DND-41 (cell line): ENCODE measurements around the gene MTX1.

Experiments
- CTCF ChIP-seq: IDR thresholded peaks from 2 replicates; pipeline ENCODE4 v1.5.1; 2012; ENCODE audit warnings: borderline replicate concordance, low read length, moderate library complexity, mild to moderate bottlenecking; ENCODE audit not compliant: poor library complexity, severe bottlenecking; ENCODE audit errors: extremely low read depth
- EZH2 ChIP-seq: IDR thresholded peaks from 3 replicates; pipeline ENCODE4 v1.6.1; 2012; ENCODE audit warnings: borderline replicate concordance, low read depth, mild to moderate bottlenecking, moderate library complexity, low read length, inconsistent platforms; ENCODE audit not compliant: severe bottlenecking

DNA sequence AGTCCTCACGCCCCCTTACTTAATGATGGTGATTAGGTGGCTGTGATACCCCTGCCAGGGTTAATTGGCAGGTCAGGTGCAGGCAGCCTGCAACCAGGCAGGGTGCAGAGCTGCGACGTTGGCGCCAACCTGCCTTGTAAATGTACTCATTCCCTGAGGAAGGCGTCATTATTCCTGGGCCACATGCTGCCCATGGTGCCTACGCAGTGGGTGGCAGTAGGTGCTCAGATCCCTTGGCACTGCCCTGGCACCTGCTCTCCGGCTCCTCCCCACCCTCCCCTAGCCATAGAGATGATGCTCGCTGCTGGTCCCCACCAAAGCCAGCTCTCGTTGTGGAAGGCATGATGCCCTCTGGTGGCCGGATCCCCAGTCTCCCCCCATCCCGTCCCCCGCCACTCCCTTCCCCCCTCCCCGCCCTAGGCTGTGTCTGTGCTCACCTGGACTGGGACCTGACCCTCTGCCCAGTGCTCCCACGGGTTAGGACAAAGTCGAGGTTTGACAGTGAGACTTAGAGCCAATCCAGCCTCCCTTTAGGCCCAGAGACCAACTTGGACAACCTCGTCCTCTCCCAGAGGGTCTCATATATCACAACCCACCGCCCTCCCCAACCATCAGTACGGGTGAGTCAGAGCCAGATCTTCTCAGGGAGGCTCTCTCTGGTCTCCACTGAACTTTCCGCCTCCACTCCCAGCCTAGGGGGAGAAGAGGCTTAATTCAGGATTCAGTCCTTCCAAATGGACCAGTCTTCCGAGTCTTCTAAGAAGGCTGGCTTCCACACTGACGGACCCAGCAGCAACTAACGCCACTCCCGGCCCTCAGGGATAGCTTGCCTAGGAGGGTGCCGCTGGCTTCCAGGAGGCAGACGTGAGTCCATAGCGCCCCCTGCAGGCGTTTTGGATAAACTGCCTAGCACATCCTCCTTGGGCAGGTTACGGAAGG is 41.1 kb upstream of the MTX1 start:
- TF ChIP-seq CTCF, result peak; percentile 95
- TF ChIP-seq EZH2, result no peak
